ENCODE measurements around the gene FAM9A. TPM values are rescaled to one million over a fixed set of nuclear protein-coding genes. Genes with fewer than 3 reads are reported as not detected.
"Not testable (repeated sequence)": the region's sequence is repeated elsewhere in the genome, so short reads cannot be mapped to it uniquely, and the experiment has no call there.

FAM9A gene
- total RNA-seq, 5 donors from 2014 or later (not counting 1 experiment from before 2014, with no cell fraction given) = not detected

GRCh38 chrX:8811611-8812010, 10.4 kb upstream of the FAM9A start:
- WGBS (ENCODE audit: insufficient coverage) = no CpG with 5 or more reads among the region's 3 CpGs
- H3K27ac Mint-ChIP-seq = no peak overlapping the region
- H3K4me3 Mint-ChIP-seq = no peak overlapping the region
- CTCF ChIA-PET = interaction anchor here (0.6 to 1.5 kb wide), 4 partner anchors 8 to 1576 kb away, joined by 3 to 4 read pairs (median 4); partner anchors contain the start of gene FAM9A (in 1 of the 2)
- DNase-seq (no peak), ATAC-seq (replicated peaks in 1 of 4) (no peak)
- Histone ChIP-seq H3K27ac (ENCODE audit: low read length) (no peak overlapping the region), H3K27me3 (replicated peaks in 1 of 2; ENCODE audit: control insufficient read depth in 2 of 2, extremely low read depth in 1 of 2, insufficient read depth in 2 of 2, low read length in 1 of 2) (peaks cover 0 to 2% of the 10 kb centered on the region in 2 experiments), H3K36me3 (ENCODE audit: control insufficient read depth in 2 of 2, extremely low read depth in 1 of 2, insufficient read depth in 1 of 2, low read length in 1 of 2) (no peaks in the 10 kb centered on the region), H3K4me1 (ENCODE audit: control insufficient read depth in 1 of 2, extremely low read depth in 1 of 2, insufficient read depth in 2 of 2, low read length in 2 of 2) (no peaks in the 10 kb centered on the region), H3K4me3 (ENCODE audit: control insufficient read depth in 1 of 2, extremely low read depth in 1 of 2, low read length in 1 of 2) (no peak overlapping the region), H3K9me3 (no peaks in the 10 kb centered on the region)
- H3K36me3 Mint-ChIP-seq = no peaks in the 10 kb centered on the region
- H3K4me1 Mint-ChIP-seq = no peaks in the 10 kb centered on the region
- peaks cover 0 to 18% of the 10 kb centered on the region in 2 donors for H3K27me3 Mint-ChIP-seq
- POLR2A ChIA-PET = interaction anchor here in 1 of 2 donors (1.1 kb wide), 1 partner anchor 34 kb away, joined by 4 read pairs; no protein-coding TSS in a partner anchor
- H3K9me3 Mint-ChIP-seq = no peaks in the 10 kb centered on the region

GRCh38 chrX:8808661-8809060, 7.5 kb upstream of the FAM9A start:
- peaks cover 0 to 2% of the 10 kb centered on the region in 2 experiments for H3K27me3 ChIP-seq (replicated peaks in 1 of 2; ENCODE audit: control insufficient read depth in 2 of 2, extremely low read depth in 1 of 2, insufficient read depth in 2 of 2, low read length in 1 of 2)
- no peak overlapping the region for H3K27ac ChIP-seq (ENCODE audit: low read length)
- H3K9me3 ChIP-seq = no peaks in the 10 kb centered on the region
- no peaks in the 10 kb centered on the region for H3K4me1 ChIP-seq (ENCODE audit: control insufficient read depth in 1 of 2, extremely low read depth in 1 of 2, insufficient read depth in 2 of 2, low read length in 2 of 2)
- DNase-seq (no peak), ATAC-seq (replicated peaks in 1 of 4) (no peak)
- no peaks in the 10 kb centered on the region for H3K36me3 ChIP-seq (ENCODE audit: control insufficient read depth in 2 of 2, extremely low read depth in 1 of 2, insufficient read depth in 1 of 2, low read length in 1 of 2)
- Mint-ChIP-seq H3K27me3 (peaks cover 5 to 19% of the 10 kb centered on the region in 2 donors), H3K36me3 (no peaks in the 10 kb centered on the region), H3K4me1 (no peaks in the 10 kb centered on the region), H3K4me3 (no peak overlapping the region), H3K27ac (no peak overlapping the region), H3K9me3 (no peaks in the 10 kb centered on the region)
- ChIA-PET POLR2A (no interaction called here), CTCF (no interaction called here)
- no peak overlapping the region for H3K4me3 ChIP-seq (ENCODE audit: control insufficient read depth in 1 of 2, extremely low read depth in 1 of 2, low read length in 1 of 2)

GRCh38 chrX:8805974-8806373, 4.8 kb upstream of the FAM9A start:
- no peaks in the 10 kb centered on the region for H3K9me3 Mint-ChIP-seq
- POLR2A ChIA-PET = no interaction called here
- no CpG with 5 or more reads among the region's 4 CpGs for WGBS (ENCODE audit: insufficient coverage)
- DNase-seq = no peak
- H3K27me3 Mint-ChIP-seq = peaks cover 8 to 10% of the 10 kb centered on the region in 2 donors
- H3K27ac ChIP-seq (ENCODE audit: low read length) = no peak overlapping the region
- no peaks in the 10 kb centered on the region for H3K36me3 Mint-ChIP-seq
- ATAC-seq (replicated peaks in 1 of 4) = no peak
- CTCF ChIA-PET = no interaction called here
- H3K4me3 ChIP-seq (ENCODE audit: control insufficient read depth in 1 of 2, extremely low read depth in 1 of 2, low read length in 1 of 2) = no peak overlapping the region
- no peaks in the 10 kb centered on the region for H3K9me3 ChIP-seq
- no peaks in the 10 kb centered on the region for H3K4me1 ChIP-seq (ENCODE audit: control insufficient read depth in 1 of 2, extremely low read depth in 1 of 2, insufficient read depth in 2 of 2, low read length in 2 of 2)
- H3K4me1 Mint-ChIP-seq = no peaks in the 10 kb centered on the region
- H3K27me3 ChIP-seq (replicated peaks in 1 of 2; ENCODE audit: control insufficient read depth in 2 of 2, extremely low read depth in 1 of 2, insufficient read depth in 2 of 2, low read length in 1 of 2) = peaks cover 0 to 2% of the 10 kb centered on the region in 2 experiments
- H3K27ac Mint-ChIP-seq = no peak overlapping the region
- H3K36me3 ChIP-seq (ENCODE audit: control insufficient read depth in 2 of 2, extremely low read depth in 1 of 2, insufficient read depth in 1 of 2, low read length in 1 of 2) = no peaks in the 10 kb centered on the region
- H3K4me3 Mint-ChIP-seq = no peak overlapping the region

- no peaks in the 10 kb centered on the region for H3K36me3 ChIP-seq (ENCODE audit: control insufficient read depth in 2 of 2, extremely low read depth in 1 of 2, insufficient read depth in 1 of 2, low read length in 1 of 2)
- H3K27me3 ChIP-seq (replicated peaks in 1 of 2; ENCODE audit: control insufficient read depth in 2 of 2, extremely low read depth in 1 of 2, insufficient read depth in 2 of 2, low read length in 1 of 2) = no peaks in the 10 kb centered on the region
- Mint-ChIP-seq H3K9me3 (no peaks in the 10 kb centered on the region), H3K4me3 (no peak overlapping the region), H3K36me3 (no peaks in the 10 kb centered on the region), H3K27ac (no peak overlapping the region), H3K27me3 (peaks cover 8 to 10% of the 10 kb centered on the region in 2 donors), H3K4me1 (no peaks in the 10 kb centered on the region)
- H3K27ac ChIP-seq (ENCODE audit: low read length) = no peak overlapping the region
- CTCF ChIA-PET = no interaction called here
- no peak for DNase-seq
- no peak overlapping the region for H3K4me3 ChIP-seq (ENCODE audit: control insufficient read depth in 1 of 2, extremely low read depth in 1 of 2, low read length in 1 of 2)
- ATAC-seq (replicated peaks in 1 of 4) = no peak
- WGBS (ENCODE audit: insufficient coverage) = no CpG with 5 or more reads among the region's 2 CpGs
- H3K9me3 ChIP-seq = no peaks in the 10 kb centered on the region
- H3K4me1 ChIP-seq (ENCODE audit: control insufficient read depth in 1 of 2, extremely low read depth in 1 of 2, insufficient read depth in 2 of 2, low read length in 2 of 2) = no peaks in the 10 kb centered on the region
- POLR2A ChIA-PET = no interaction called here
Observed at GRCh38 chrX:8805046-8805445, 3.9 kb upstream of the FAM9A start.

GRCh38 chrX:8803326-8803725, 2.1 kb upstream of the FAM9A start:
- Mint-ChIP-seq H3K36me3 (no peaks in the 10 kb centered on the region), H3K4me3 (no peak overlapping the region), H3K27ac (no peak overlapping the region), H3K9me3 (no peaks in the 10 kb centered on the region), H3K4me1 (no peaks in the 10 kb centered on the region), H3K27me3 (peaks cover 8 to 9% of the 10 kb centered on the region in 2 donors)
- Histone ChIP-seq H3K27ac (ENCODE audit: low read length) (no peak overlapping the region), H3K4me3 (ENCODE audit: control insufficient read depth in 1 of 2, extremely low read depth in 1 of 2, low read length in 1 of 2) (no peak overlapping the region), H3K4me1 (ENCODE audit: control insufficient read depth in 1 of 2, extremely low read depth in 1 of 2, insufficient read depth in 2 of 2, low read length in 2 of 2) (no peaks in the 10 kb centered on the region), H3K36me3 (ENCODE audit: control insufficient read depth in 2 of 2, extremely low read depth in 1 of 2, insufficient read depth in 1 of 2, low read length in 1 of 2) (no peaks in the 10 kb centered on the region), H3K9me3 (no peaks in the 10 kb centered on the region), H3K27me3 (replicated peaks in 1 of 2; ENCODE audit: control insufficient read depth in 2 of 2, extremely low read depth in 1 of 2, insufficient read depth in 2 of 2, low read length in 1 of 2) (no peaks in the 10 kb centered on the region)
- no peak for DNase-seq
- POLR2A ChIA-PET = no interaction called here
- ATAC-seq (replicated peaks in 1 of 4) = no peak
- no CpG with 5 or more reads among the region's 3 CpGs for WGBS (ENCODE audit: insufficient coverage)
- CTCF ChIA-PET = no interaction called here

- H3K4me1 ChIP-seq (ENCODE audit: control insufficient read depth in 1 of 2, extremely low read depth in 1 of 2, insufficient read depth in 2 of 2, low read length in 2 of 2); H3K4me3 Mint-ChIP-seq; H3K27me3 ChIP-seq (replicated peaks in 1 of 2; ENCODE audit: control insufficient read depth in 2 of 2, extremely low read depth in 1 of 2, insufficient read depth in 2 of 2, low read length in 1 of 2); CTCF ChIA-PET; H3K4me1 Mint-ChIP-seq; H3K27me3 Mint-ChIP-seq; H3K27ac ChIP-seq (ENCODE audit: low read length); POLR2A ChIA-PET; ATAC-seq (replicated peaks in 1 of 4); DNase-seq; H3K9me3 ChIP-seq; H3K9me3 Mint-ChIP-seq; H3K27ac Mint-ChIP-seq; H3K4me3 ChIP-seq (ENCODE audit: control insufficient read depth in 1 of 2, extremely low read depth in 1 of 2, low read length in 1 of 2); H3K36me3 ChIP-seq (ENCODE audit: control insufficient read depth in 2 of 2, extremely low read depth in 1 of 2, insufficient read depth in 1 of 2, low read length in 1 of 2); H3K36me3 Mint-ChIP-seq: not testable (repeated sequence)
- 100% methylated on average over 3 of the region's 15 CpGs for WGBS (ENCODE audit: insufficient coverage)
Observed at GRCh38 chrX:8800351-8800750, 832 bp downstream of the FAM9A start.

GRCh38 chrX:8799281-8799680, 1.9 kb downstream of the FAM9A start:
- DNase-seq; H3K36me3 Mint-ChIP-seq; CTCF ChIA-PET; H3K27ac Mint-ChIP-seq; POLR2A ChIA-PET; H3K9me3 Mint-ChIP-seq; H3K27ac ChIP-seq (ENCODE audit: low read length); H3K36me3 ChIP-seq (ENCODE audit: control insufficient read depth in 2 of 2, extremely low read depth in 1 of 2, insufficient read depth in 1 of 2, low read length in 1 of 2); H3K4me3 ChIP-seq (ENCODE audit: control insufficient read depth in 1 of 2, extremely low read depth in 1 of 2, low read length in 1 of 2); H3K4me3 Mint-ChIP-seq; H3K4me1 Mint-ChIP-seq; ATAC-seq (replicated peaks in 1 of 4); H3K9me3 ChIP-seq; H3K4me1 ChIP-seq (ENCODE audit: control insufficient read depth in 1 of 2, extremely low read depth in 1 of 2, insufficient read depth in 2 of 2, low read length in 2 of 2); H3K27me3 ChIP-seq (replicated peaks in 1 of 2; ENCODE audit: control insufficient read depth in 2 of 2, extremely low read depth in 1 of 2, insufficient read depth in 2 of 2, low read length in 1 of 2): not testable (repeated sequence)
- 96% methylated on average over 4 of the region's 13 CpGs for WGBS (ENCODE audit: insufficient coverage)
- H3K27me3 Mint-ChIP-seq = peaks cover 7 to 10% of the 10 kb centered on the region in 2 donors

Data from T-cell (primary cell).